Non-pigmented ciliary epithelial cell (primary cell): ENCODE data around the gene SLA2.
"Not testable (repeated sequence)": the region's sequence is repeated elsewhere in the genome, so short reads cannot be mapped to it uniquely, and the experiment has no call there.

Source experiments
- DNase-seq: peaks from one replicate; pipeline ENCODE4 v3.0.0-alpha.2; 2010; ENCODE audit warnings: low read depth

SLA2 gene

DNA sequence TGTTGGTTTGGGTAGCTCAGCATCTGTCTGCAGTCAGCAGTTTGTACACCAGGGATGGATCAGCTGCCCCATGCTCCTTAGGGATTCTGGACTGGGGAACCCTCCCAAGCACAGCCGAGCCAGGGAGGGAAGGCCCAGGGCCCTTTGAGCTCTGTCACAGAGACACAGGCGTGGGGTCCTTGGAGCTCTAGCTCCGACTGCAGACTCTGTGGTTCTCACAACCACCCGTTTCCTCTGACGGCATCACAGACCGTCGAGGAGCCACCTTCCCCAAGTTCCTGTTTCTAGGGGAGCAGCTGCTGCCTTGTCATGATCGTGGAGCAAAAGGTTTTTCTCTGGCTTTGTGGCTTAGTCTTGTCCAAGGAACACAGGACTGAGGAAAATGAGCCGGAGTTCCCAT is at the start of gene SLA2:
Gene SLA2, minus strand, starts transcription at position 199 of the 400 bp plus-strand sequence. CDS start 4,861 bp downstream, outside the sequence.
- DNase-seq: no peak

DNA sequence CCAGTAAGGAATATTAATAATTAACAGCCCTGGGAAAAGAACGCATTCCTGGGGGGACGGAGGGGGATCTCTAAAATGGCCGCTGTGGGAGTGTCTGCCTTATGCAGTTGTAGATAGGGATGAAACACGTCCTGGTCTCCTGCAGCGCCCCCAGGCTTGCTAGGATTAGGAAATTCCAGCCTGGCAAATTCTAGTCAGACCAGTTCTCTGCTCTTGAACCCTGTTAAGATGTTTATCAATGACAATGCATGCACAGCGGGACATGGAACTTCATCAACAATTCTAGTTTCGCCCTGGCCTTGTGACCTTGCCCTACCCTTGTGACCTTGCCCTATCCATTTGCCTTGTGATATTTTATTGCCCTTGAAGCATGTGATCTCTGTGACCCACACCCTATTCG is 49.5 kb upstream of the SLA2 start:
- not testable (repeated sequence) for DNase-seq

GRCh38 chr20:36688630-36689029 is 42.6 kb upstream of the SLA2 start:
- DNase-seq: no peak

DNA sequence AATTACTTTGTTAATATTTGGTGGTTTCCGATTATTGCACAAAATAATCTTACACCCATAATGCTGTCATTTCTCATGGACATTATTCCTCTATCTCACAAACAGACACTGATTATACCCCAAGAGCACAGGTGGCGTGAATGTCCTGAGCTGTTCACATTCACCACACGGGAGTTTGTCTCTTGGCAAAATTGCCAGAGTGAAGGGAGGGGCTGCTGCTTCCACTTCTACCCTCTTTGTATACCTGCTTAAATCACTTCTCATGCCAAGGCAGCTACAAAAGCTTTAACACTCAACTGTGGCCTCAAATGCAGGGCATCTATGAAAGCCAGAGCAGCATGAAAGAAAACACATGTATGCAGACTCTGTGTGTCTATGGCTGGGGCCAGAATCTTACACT is 41.9 kb upstream of the SLA2 start:
- no peak for DNase-seq

GRCh38 chr20:36686944-36687343 is 40.9 kb upstream of the SLA2 start:
- DNase-seq: no peak

DNA sequence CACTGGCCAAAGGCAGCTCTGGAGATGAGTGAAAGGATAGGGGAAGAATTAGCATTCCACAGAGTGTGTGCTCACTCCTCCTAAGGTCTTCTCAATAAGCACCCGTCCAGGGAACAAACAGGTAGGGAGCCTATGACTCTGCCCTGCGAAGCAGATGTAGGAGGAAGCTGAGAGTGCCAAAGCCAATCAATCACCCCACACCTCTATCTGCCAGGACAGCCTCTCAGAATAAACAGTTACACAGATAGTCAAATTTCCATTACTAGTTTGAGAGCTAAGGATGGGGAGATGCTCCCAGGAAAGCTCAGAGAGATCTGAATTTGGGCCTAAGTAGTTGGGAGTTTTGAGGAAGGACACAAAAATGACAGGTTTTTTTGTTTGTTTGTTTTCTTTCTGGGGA is 40.5 kb upstream of the SLA2 start:
- DNase-seq: no peak

DNA sequence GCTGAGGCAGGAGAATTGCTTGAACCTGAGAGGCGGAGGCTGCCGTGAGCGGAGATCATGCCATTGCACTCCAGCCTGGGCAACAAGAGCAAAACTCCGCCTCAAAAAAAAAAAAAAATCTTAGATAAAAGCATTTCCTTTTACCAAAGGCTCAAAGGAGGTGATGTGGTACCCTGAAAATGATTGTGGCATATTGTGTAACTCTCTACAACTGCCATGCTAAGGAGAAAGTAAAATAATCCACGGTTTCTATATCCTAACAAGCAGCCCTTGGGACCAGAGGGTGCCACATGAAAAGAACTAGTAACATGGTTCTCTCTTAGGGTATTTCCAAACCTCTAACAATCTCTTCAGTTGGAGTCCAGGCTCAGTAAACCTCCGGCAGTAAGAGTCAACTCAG is 38.8 kb upstream of the SLA2 start:
- DNase-seq: no peak

- DNase-seq: no peak
Measured at GRCh38 chr20:36682311-36682710, 36.3 kb upstream of the SLA2 start.

- no peak for DNase-seq
Measured at GRCh38 chr20:36677422-36677771, 31.4 kb upstream of the SLA2 start.

DNA sequence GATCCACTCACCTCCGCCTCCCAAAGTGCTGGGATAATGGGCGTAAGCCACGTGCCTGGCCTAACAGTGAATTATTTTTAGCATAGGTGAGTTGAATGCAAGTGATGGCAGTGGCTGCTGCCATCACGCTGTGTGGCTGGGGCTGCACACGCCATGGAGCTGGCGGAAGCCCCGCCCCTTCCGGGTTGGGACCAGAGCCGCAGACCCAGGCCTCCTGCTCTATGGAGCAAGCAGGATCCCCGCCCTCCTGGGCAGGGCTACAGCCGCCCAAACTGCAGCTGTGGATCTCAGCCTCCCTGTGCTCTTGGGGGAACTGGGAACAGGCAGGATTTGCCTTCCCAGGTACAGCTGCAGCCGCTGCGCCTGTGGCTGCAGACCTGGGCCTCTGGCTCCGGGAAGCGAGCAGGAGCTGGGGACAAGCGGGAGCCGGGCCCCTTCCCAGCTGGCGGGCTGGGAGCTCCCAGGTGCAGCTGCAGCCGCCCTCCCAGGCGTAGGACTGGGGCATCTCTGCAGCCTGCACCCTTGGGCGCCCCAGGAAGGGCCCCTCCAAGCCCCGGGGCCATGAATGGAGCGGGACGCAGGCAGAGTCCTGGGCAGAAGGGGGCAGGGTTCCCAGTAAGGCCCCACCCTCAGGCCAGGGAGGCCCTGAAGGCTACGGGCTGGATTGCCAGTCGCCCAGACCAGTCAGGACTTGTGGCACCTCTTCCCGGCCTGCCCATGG is 30.9 kb upstream of the SLA2 start:
- no peak for DNase-seq

DNA sequence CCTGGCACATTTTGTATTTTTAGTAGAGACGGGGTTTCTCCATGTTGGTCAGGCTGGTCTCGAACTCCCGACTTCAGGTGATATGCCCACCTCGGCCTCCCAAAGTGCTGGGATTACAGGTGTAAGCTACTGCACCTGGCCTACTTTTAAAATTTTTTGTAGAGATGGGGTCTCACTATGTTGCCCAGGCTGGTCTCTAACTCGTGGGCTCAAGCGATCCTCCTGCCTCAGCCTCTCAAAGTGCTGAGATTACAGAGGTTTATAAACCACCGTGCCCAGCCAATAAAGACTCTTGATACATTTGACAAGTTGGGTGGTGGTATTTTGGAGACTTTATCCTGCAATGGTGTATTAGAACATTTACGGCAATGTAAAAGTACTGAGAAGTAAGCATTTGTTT is 29.5 kb upstream of the SLA2 start:
- not testable (repeated sequence) for DNase-seq

DNA sequence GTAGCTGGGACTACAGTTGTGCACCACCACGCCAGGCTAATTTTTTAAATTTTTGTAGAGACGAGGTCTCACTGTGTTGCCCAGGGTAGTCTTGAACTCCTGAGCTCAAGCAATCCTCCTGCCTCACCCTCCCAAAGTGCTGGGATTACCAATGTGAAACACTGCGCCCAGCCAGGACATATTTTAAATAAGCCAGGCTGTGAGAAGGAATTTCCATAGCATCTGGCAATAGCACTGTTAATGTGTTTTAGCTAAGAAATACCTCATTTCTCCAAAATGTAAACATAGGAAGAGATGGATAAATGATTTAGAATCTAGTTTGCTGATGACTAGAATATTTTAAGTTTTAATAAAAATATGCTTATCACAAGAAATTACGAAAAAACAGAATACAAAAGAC is 27.0 kb upstream of the SLA2 start:
- no peak for DNase-seq

GRCh38 chr20:36670665-36671357 is 24.8 kb upstream of the SLA2 start:
- DNase-seq: no peak

DNA sequence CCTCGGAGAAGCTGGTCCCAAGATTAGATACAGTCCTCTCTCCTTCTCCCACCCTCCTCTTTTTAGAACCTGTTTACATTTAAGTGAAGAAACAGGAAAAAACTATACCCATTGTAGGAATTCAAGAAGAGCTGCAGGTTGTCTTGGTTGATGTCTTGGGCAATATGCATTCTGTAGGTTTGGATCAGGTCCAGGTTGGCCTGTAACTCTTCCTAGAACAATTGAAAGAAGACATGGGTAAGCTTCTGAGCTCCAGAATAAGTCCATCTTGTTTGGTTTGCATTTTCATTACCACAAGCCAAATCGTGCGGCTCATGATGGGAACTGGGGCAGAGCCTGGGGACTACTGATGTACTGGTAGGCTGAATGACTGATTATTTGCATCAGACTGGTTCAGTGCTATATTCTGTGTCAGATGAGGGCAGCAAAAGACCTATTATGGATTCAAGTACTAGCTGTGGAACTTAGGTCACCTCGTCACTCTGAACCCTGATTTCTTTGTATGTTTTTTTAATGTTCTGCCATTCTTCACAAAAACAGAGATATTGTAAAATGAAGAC is 20.3 kb upstream of the SLA2 start:
- no peak for DNase-seq

DNA sequence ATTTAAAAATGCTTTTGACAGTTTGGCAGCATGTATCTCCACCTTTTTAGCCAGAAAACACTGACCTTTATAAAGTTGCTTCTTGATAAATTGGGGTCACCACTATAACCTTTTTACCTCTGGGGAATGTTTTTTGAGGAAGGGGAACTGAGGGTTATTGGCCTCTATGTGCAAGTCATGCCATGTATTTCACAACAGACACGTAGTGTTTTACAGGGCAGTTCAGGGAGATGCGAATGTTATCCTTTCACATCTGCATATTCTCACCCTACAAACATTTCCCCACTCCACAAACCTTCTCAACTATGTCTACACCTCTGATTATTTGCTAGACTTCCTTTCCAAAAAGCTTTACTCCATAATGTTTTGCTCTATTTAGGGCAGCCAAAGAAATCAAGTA is 17.0 kb upstream of the SLA2 start:
- DNase-seq: no peak

DNA sequence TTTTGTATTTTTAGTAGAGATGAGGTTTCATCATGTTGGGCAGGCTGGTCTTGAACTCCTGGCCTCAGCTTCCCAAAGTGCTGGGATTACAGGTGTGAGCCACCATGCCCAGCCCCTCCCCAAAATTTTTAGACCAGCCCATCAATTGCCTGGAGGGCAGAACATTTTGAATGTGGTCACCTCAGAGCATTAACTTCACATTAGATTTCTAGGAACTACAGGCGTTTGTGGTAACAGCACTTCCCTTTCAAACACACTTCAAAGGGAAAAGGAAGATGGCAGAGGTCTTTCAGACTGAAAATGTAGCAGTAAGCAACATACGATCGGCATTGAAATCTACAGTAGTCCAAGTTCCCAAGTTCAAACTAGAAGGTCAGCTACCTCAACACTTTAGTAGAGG is 12.3 kb upstream of the SLA2 start:
- DNase-seq: no peak

DNA sequence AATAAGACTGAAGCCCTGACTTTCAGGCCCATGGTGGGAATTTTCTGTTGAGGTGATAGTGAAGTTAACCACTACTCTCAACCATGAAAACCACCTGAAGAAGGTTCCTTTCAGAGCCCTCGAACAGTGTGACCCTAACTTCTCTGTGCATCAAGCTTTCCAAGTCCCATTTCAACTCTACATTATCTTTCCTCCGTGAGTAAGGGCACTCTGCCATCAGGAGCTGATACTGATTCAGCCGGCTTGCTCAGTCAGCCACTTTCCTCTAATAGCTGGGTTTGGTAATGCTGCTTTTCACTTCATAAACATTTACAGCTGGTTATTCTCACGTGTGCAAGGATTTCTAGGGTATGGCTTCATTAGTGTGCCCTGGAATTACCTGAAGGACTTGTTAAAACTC is 10.7 kb upstream of the SLA2 start:
- no peak for DNase-seq

DNA sequence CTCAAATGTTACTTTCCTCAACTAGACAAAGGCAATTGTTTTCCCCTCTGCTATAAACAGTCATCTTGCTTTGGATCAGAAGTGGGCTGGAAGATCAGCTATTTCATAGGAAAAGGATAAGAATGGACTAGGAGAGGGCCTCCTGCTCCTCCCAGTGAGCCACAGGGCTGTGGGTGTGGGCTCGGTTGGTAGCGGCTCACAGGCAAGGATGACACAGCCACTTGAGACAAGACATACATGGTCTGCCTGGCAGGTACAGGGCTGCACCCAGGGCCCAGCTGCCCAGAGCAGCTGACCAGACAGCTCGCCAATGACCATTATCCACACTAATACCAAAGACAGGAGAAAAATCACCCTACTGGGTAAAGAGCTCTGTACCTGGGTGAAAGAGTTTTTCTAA is 9.0 kb upstream of the SLA2 start:
- DNase-seq: no peak

DNA sequence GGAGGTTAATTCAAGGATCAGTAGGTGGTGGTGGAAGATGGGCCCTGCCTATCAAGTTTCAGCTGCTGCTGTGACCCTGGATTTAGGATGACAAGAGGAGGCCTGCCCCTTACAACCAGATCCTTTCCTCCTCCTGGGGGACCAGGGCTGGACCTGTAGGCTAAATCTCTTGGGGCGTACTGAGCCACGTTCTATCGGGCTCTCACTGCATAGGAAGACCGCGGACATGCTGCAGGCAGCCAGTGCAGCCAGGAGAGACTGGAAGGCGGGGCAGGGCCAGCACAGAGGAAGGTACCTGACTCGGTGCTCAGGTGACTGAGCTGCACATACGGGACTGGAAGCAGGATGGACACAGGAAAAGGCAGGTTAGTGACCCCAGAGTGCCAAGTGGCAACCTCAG is 8.5 kb upstream of the SLA2 start:
- DNase-seq: no peak

GRCh38 chr20:36653456-36653855 is 7.5 kb upstream of the SLA2 start:
- no peak for DNase-seq

DNA sequence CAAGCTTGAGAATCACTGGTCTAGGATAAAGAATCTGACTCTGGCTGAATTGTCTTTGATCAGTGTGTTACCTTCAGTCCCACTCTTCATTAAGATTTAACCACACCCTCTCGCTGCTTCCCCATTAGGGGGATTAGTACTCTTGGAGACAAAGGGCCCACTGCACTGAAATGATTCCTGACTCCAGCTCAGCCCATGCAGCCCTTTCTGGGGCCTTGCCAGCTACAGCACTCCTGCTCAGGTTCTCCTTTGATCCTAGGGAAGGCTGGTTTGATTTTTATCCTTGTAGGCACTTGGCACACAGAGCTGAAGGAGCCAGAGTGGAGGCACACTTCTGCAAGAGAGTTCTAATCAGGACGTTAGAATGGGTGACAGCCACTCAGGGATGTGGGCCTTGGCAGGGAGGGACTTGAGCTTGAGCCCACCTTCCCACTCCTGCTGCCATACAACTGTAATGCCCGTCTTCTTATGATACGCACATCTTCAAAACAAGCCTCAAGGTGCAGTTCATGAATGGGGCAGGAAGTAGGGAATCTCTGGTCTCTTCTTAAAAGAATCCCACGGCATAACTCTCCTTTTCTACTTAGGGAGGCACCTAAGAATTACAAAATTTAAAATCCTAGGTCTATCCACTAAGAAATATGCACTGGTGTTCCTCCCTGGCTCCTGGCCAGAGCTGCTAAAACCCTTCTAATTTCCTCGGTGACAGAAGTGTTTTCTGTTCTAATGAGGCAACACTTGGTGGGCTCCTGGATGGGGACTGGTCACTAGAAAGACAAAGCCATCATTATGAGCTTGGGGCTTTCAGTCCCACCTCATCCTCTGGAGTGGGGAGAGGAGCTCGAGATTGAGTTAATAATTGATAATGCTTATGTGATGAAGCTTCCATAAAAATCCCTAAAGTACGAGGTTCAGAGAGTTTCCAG is 1.5 kb upstream of the SLA2 start:
- no peak for DNase-seq

GRCh38 chr20:36646678-36647077 is 682 bp upstream of the SLA2 start:
- DNase-seq: no peak

DNA sequence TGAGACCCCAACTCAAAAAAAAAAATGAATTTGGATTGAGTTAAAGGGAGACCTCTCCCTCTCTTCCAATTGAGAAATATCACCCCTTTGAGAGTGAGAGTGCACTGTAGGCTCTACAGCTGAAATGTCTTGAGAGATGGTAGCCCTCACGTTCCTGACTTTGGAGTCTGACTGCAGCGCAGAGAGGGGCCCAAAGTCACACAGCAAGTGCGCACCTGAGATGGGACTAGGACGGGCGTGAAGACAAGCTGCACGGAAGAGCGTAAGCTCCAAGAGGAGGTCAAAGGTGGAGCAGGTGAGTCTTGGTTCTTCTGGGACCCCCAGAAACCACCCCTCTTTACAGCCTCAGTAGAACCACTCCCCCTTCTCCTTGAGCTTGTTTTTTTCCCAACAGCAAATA is 643 bp downstream of the SLA2 start:
- DNase-seq: no peak
